ENCODE results near the gene UPK1A. TPM values are rescaled to one million over a fixed set of nuclear protein-coding genes. Genes with fewer than 3 reads are reported as not detected.

The UPK1A gene
- total and polyA plus RNA-seq, 9 of the 15 experiments (the other 6 are each of a cell fraction or from before 2014, with no cell fraction given) = 0.06 to 0.13 TPM; not detected in 7

DNA sequence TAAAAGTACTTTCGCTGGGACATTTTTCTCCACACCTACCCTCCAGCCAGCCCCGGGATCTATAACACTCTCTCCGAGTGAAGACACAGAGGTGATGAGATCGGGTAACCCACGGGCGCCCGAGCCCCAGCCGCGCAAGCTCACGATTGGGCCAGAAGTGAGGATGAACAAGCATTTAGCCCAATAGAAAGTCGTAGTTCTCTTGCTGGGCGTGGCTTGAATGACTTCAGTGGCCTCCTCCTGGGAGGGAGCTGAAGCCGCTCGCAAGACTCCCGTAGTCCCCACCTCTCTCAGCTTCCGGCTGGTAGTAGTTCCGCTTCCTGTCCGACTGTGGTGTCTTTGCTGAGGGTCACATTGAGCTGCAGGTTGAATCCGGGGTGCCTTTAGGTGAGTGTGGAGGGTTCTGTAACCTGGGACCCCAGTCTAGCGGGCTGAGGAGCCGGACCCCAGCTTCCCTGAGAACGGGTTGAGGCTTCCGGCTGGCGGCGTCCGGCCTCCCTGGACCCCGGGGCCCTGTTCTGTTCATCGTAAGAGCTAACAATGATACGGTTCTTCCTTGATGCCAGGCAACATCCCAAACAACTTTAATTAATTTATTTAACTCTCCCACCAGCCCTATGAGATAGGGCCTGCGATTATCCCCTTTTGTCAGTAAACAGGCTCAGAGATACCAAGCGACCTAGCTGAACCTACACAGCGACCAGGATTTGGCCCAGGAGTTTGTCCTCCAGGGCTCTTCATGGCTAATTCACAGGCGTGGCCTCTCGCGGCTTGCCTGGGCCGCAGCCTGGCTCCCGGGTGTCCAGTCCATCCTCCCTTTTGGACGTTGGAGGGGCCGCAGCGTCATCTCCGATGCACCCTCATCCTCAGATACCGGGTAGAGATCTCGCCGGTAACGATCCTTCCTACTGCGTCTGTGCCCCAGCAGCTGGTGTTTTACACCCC is 18.0 kb upstream of the UPK1A start, which contains the start of gene COX6B1 (continued):
- TF ChIP-seq HCFC1 (IDR thresholded peaks at IDR 0.05; ENCODE audit: low read depth, low read length) (peak; percentile 52; the same call in 1 of the 2 replicates), RBFOX2 (IDR thresholded peaks at IDR 0.05; ENCODE audit: low read depth, low read length) (peak; percentile 81), PHF8 (IDR thresholded peaks at IDR 0.05; ENCODE audit: borderline replicate concordance, low read length) (peak; percentile 93; the same call in 1 of the 2 replicates), ZNF263 (CRISPR knock-in tag; IDR thresholded peaks at IDR 0.05; ENCODE audit: borderline replicate concordance) (peak; percentile 39; the same call in 1 of the 2 replicates), DPF2 (IDR thresholded peaks at IDR 0.05) (no peak), SIN3B (IDR thresholded peaks at IDR 0.05; ENCODE audit: low read depth) (0 out of 2 replicates have a peak, but pooled peaks have one; percentile 69), FOS (IDR thresholded peaks at IDR 0.05; ENCODE audit: extremely low read depth, insufficient read length) (peak; percentile 93), ATF7 (IDR thresholded peaks at IDR 0.05) (peak; percentile 91), POLR2AphosphoS5 (IDR thresholded peaks at IDR 0.05; ENCODE audit: control insufficient read depth, insufficient read depth, low read depth, low read length) (peak; percentile 94), L3MBTL2 (IDR thresholded peaks at IDR 0.05) (peak; percentile 44; the same call in 1 of the 2 replicates), NFYB (IDR thresholded peaks at IDR 0.05; ENCODE audit: extremely low read depth, insufficient read length) (peak; percentile 97), TAF1 (IDR thresholded peaks at IDR 0.05; ENCODE audit: control insufficient read depth, extremely low read depth, insufficient read depth, low read length, severe bottlenecking) (peak; percentile 95), KDM5B (IDR thresholded peaks at IDR 0.05; ENCODE audit: insufficient replicate concordance, low read depth, low read length) (peak; percentile 93), ZNF707 (CRISPR knock-in tag; conservative IDR thresholded peaks at IDR 0.05) (no peak), PYGO2 (tag; IDR thresholded peaks at IDR 0.05) (no peak), ZFX (CRISPR knock-in tag; IDR thresholded peaks at IDR 0.05) (peak; percentile 79), ELF4 (CRISPR knock-in tag; IDR thresholded peaks at IDR 0.05) (peak; percentile 66; the same call in 1 of the 2 replicates), MTA3 (IDR thresholded peaks at IDR 0.05; ENCODE audit: borderline replicate concordance) (peak; percentile 79; the same call in 1 of the 2 replicates)
- TF ChIP-seq, protein P1, sequence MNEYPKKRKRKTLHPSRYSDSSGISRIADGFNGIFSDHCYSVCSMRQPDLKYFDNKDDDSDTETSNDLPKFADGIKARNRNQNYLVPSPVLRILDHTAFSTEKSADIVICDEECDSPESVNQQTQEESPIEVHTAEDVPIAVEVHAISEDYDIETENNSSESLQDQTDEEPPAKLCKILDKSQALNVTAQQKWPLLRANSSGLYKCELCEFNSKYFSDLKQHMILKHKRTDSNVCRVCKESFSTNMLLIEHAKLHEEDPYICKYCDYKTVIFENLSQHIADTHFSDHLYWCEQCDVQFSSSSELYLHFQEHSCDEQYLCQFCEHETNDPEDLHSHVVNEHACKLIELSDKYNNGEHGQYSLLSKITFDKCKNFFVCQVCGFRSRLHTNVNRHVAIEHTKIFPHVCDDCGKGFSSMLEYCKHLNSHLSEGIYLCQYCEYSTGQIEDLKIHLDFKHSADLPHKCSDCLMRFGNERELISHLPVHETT (CRISPR knock-in tag; conservative IDR thresholded peaks at IDR 0.05 in 1 of 2, IDR thresholded peaks at IDR 0.05 in 1 of 2) = 0 out of 4 replicates have a peak, but pooled peaks of 1 of the 2 experiments have one; percentile 56
- TF ChIP-seq, protein P2, sequence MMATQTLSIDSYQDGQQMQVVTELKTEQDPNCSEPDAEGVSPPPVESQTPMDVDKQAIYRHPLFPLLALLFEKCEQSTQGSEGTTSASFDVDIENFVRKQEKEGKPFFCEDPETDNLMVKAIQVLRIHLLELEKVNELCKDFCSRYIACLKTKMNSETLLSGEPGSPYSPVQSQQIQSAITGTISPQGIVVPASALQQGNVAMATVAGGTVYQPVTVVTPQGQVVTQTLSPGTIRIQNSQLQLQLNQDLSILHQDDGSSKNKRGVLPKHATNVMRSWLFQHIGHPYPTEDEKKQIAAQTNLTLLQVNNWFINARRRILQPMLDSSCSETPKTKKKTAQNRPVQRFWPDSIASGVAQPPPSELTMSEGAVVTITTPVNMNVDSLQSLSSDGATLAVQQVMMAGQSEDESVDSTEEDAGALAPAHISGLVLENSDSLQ (IDR thresholded peaks at IDR 0.05) = peak; percentile 99
- TF ChIP-seq, protein P3, sequence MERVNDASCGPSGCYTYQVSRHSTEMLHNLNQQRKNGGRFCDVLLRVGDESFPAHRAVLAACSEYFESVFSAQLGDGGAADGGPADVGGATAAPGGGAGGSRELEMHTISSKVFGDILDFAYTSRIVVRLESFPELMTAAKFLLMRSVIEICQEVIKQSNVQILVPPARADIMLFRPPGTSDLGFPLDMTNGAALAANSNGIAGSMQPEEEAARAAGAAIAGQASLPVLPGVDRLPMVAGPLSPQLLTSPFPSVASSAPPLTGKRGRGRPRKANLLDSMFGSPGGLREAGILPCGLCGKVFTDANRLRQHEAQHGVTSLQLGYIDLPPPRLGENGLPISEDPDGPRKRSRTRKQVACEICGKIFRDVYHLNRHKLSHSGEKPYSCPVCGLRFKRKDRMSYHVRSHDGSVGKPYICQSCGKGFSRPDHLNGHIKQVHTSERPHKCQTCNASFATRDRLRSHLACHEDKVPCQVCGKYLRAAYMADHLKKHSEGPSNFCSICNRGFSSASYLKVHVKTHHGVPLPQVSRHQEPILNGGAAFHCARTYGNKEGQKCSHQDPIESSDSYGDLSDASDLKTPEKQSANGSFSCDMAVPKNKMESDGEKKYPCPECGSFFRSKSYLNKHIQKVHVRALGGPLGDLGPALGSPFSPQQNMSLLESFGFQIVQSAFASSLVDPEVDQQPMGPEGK (CRISPR knock-in tag; IDR thresholded peaks at IDR 0.05; ENCODE audit: borderline replicate concordance) = no peak

Data from K562 (cell line).